HepG2 (cell line): ENCODE measurements around the gene ZNF276. TPM values are rescaled to one million over a fixed set of nuclear protein-coding genes. Genes with fewer than 3 reads are reported as not detected.

Source experiments
- ATAD3A ChIP-seq: sonication (generic); formaldehyde crosslinking; IDR thresholded peaks from 2 replicates; pipeline ENCODE4 v1.4.0; 2020; ENCODE audit warnings: missing genetic modification reagents
- CEBPG ChIP-seq: IDR thresholded peaks from 2 replicates; pipeline ENCODE4 v1.6.1; 2016
- FOSL1 ChIP-seq: sonication (generic); formaldehyde crosslinking; IDR thresholded peaks from 2 replicates; pipeline ENCODE4 v1.9.0; 2021; ENCODE audit warnings: missing genetic modification reagents, borderline replicate concordance
- KDM5A ChIP-seq: fragments of 200-600 bp; sonication (generic); IDR thresholded peaks from 2 replicates; pipeline ENCODE4 v1.7.0; 2018; ENCODE audit warnings: antibody characterized with exemption, mild to moderate bottlenecking, low read length, borderline replicate concordance
- KLF9 ChIP-seq: IDR thresholded peaks from 2 replicates; pipeline ENCODE4 v1.6.1; 2016; ENCODE audit warnings: low read depth
- MAFF ChIP-seq: IDR thresholded peaks from 2 replicates; pipeline ENCODE4 v1.6.1; 2011; ENCODE audit warnings: low read depth, low read length, improper control_type of control experiment
- MIXL1 ChIP-seq: IDR thresholded peaks from 2 replicates; pipeline ENCODE4 v1.6.1; 2016
- MXI1 ChIP-seq: IDR thresholded peaks from 3 replicates; pipeline ENCODE4 v1.6.1; 2012; ENCODE audit warnings: low read depth, low read length, inconsistent platforms, borderline replicate concordance
- ONECUT2 ChIP-seq: sonication (generic); formaldehyde crosslinking; IDR thresholded peaks from 2 replicates; pipeline ENCODE4 v1.4.0; 2020; ENCODE audit warnings: missing genetic modification reagents
- PPARG ChIP-seq: conservative IDR thresholded peaks from 2 replicates; pipeline ENCODE4 v1.6.1; 2016; ENCODE audit warnings: missing biosample characterization, missing genetic modification reagents
- PRPF4 ChIP-seq: fragments of 200-400 bp; formaldehyde crosslinking; IDR thresholded peaks from 2 replicates; pipeline ENCODE4 v1.6.1; 2016; ENCODE audit warnings: low read length, low read depth; ENCODE audit not compliant: poor library complexity, severe bottlenecking
- REXO4 ChIP-seq: sonication (generic); formaldehyde crosslinking; IDR thresholded peaks from 2 replicates; pipeline ENCODE4 v1.8.0; 2022; ENCODE audit warnings: missing genetic modification reagents, mild to moderate bottlenecking, borderline replicate concordance
- TOPORS ChIP-seq: sonication (generic); formaldehyde crosslinking; IDR thresholded peaks from 2 replicates; pipeline ENCODE4 v1.8.0; 2023; ENCODE audit warnings: mild to moderate bottlenecking, missing genetic modification reagents
- USF2 ChIP-seq, 2 experiments: sonication (generic) in 1 of 2; formaldehyde crosslinking in 1 of 2; IDR thresholded peaks; 2 replicates each; pipeline versions ENCODE4 v1.5.1 to v1.6.1; 2011 to 2020; ENCODE audit warnings: borderline replicate concordance in 1 of 2, low read depth in 1 of 2, low read length in 1 of 2, mild to moderate bottlenecking in 1 of 2, missing genetic modification reagents in 1 of 2, moderate library complexity in 1 of 2
- ZBTB7A ChIP-seq: sonication (generic); formaldehyde crosslinking; IDR thresholded peaks from 2 replicates; pipeline ENCODE4 v1.8.0; 2022; ENCODE audit warnings: mild to moderate bottlenecking, missing genetic modification reagents
- ZBTB8A ChIP-seq: sonication (generic); formaldehyde crosslinking; IDR thresholded peaks from 2 replicates; pipeline ENCODE4 v1.4.0; 2020; ENCODE audit warnings: mild to moderate bottlenecking, low read depth, missing genetic modification reagents, borderline replicate concordance
- ZFP36 ChIP-seq: fragments of 150-350 bp; IDR thresholded peaks from 2 replicates; pipeline ENCODE4 v1.6.1; 2018; ENCODE audit warnings: borderline replicate concordance, low read length, low read depth; ENCODE audit not compliant: partially characterized antibody
- ZFP90 ChIP-seq: sonication (generic); formaldehyde crosslinking; IDR thresholded peaks from 2 replicates; pipeline ENCODE4 v1.8.0; 2022; ENCODE audit warnings: missing genetic modification reagents, mild to moderate bottlenecking, inconsistent platforms, borderline replicate concordance
- ZNF263 ChIP-seq: sonication (generic); formaldehyde crosslinking; IDR thresholded peaks from 2 replicates; pipeline ENCODE4 v1.4.0; 2020; ENCODE audit warnings: missing genetic modification reagents
- ZNF331 ChIP-seq: sonication (generic); formaldehyde crosslinking; IDR thresholded peaks from 2 replicates; pipeline ENCODE4 v1.4.0; 2020; ENCODE audit warnings: missing genetic modification reagents
- ZNF460 ChIP-seq: sonication (generic); formaldehyde crosslinking; IDR thresholded peaks from 2 replicates; pipeline ENCODE4 v1.5.1; 2020; ENCODE audit warnings: missing genetic modification reagents, mild to moderate bottlenecking, borderline replicate concordance
- ZNF614 ChIP-seq: IDR thresholded peaks from 2 replicates; pipeline ENCODE4 v1.6.1; 2018; ENCODE audit warnings: missing biosample characterization, missing genetic modification reagents, inconsistent platforms, borderline replicate concordance
- ZNF672 ChIP-seq: sonication (generic); formaldehyde crosslinking; IDR thresholded peaks from 2 replicates; pipeline ENCODE4 v1.8.1; 2022; ENCODE audit warnings: missing genetic modification reagents
- ZNF746 ChIP-seq: sonication (generic); formaldehyde crosslinking; IDR thresholded peaks from 2 replicates; pipeline ENCODE4 v1.8.0; 2022; ENCODE audit warnings: mild to moderate bottlenecking, missing genetic modification reagents
- ZNF772 ChIP-seq: sonication (generic); formaldehyde crosslinking; IDR thresholded peaks from 2 replicates; pipeline ENCODE4 v1.5.0; 2020; ENCODE audit warnings: mild to moderate bottlenecking, missing genetic modification reagents
- ZNF792 ChIP-seq: IDR thresholded peaks from 2 replicates; pipeline ENCODE4 v1.6.1; 2016
- polyA plus RNA-seq, 8 experiments: library from polyadenylated mRNA; depleted of rRNA in 3 of 8; stranded (reverse) in 7 of 8; unstranded in 1 of 8; fragments of >200 nt; fragmentation: Illumina TruSeq in 4 of 8; extraction: Trizol in 4 of 8; gene quantifications; 2 replicates each; pipeline versions ENCODE4 v1.2.1 to v1.2.3, GENCODE V29; 2011 to 2016; ENCODE audit warnings: low read depth in 4 of 8, missing spikeins in 1 of 8, mixed read lengths in 1 of 8; ENCODE audit not compliant: insufficient read depth in 1 of 8
- total RNA-seq, 5 experiments: library from RNA; depleted of rRNA; stranded (reverse); fragments of >200 nt; fragmentation: Illumina TruSeq; extraction: Trizol; gene quantifications; 2 replicates each; pipeline ENCODE4 v1.2.3, GENCODE V29; 2016; ENCODE audit warnings: low read depth in 1 of 5
- TF ChIP-seq, protein P1 (sequence below): sonication (generic); formaldehyde crosslinking; IDR thresholded peaks from 2 replicates; pipeline ENCODE4 v1.5.0; 2020; ENCODE audit warnings: missing genetic modification reagents, mild to moderate bottlenecking, borderline replicate concordance
- TF ChIP-seq, protein P2 (sequence below): sonication (generic); formaldehyde crosslinking; IDR thresholded peaks from 2 replicates; pipeline ENCODE4 v1.4.0; 2020; ENCODE audit warnings: missing genetic modification reagents

Gene ZNF276
- total and polyA plus RNA-seq, 2 of the 13 experiments (the other 11 are each of a cell fraction or from before 2014, with no cell fraction given): 17.7 to 18.0 TPM

GRCh38 chr16:89687092-89687940, 34.0 kb upstream of the ZNF276 start (continued):
- TF ChIP-seq ONECUT2 (peak; percentile 56), ZNF614 (CRISPR knock-in tag) (no peak; the same call in none of the 2 replicates), PRPF4 (no peak), ZFP36 (no peak), ZNF792 (CRISPR knock-in tag) (peak; percentile 98), KLF9 (CRISPR knock-in tag) (peak; percentile 94; the same call in 1 of the 2 replicates), ZNF746 (CRISPR knock-in tag) (peak; percentile 95), PPARG (CRISPR knock-in tag) (peak; percentile 91), ZNF672 (CRISPR knock-in tag) (no peak), ZNF460 (CRISPR knock-in tag) (peak; percentile 81; the same call in 1 of the 2 replicates), ZFP90 (peak; percentile 99), ZNF331 (peak; percentile 97; the same call in 1 of the 2 replicates), ZNF772 (CRISPR knock-in tag) (peak; percentile 99), MIXL1 (peak; percentile 97), USF2 (IDR thresholded peaks at IDR 0.05; ENCODE audit: low read depth, low read length) (peak; percentile 83), USF2 (CRISPR knock-in tag; IDR thresholded peaks at IDR 0.05; ENCODE audit: borderline replicate concordance) (peak; percentile 91), ATAD3A (CRISPR knock-in tag) (no peak; the same call in 1 of the 2 replicates), ZBTB7A (CRISPR knock-in tag) (no peak; the same call in 1 of the 2 replicates), TOPORS (peak; percentile 99), MAFF (no peak), FOSL1 (peak; percentile 56; the same call in 1 of the 2 replicates), CEBPG (CRISPR knock-in tag) (peak; percentile 67), ZBTB8A (CRISPR knock-in tag) (peak; percentile 76; the same call in 1 of the 2 replicates), MXI1 (peak; percentile 99), KDM5A (no peak; the same call in 1 of the 2 replicates), REXO4 (CRISPR knock-in tag) (peak; percentile 96), ZNF263 (CRISPR knock-in tag) (peak; percentile 86)
- TF ChIP-seq, protein P1, sequence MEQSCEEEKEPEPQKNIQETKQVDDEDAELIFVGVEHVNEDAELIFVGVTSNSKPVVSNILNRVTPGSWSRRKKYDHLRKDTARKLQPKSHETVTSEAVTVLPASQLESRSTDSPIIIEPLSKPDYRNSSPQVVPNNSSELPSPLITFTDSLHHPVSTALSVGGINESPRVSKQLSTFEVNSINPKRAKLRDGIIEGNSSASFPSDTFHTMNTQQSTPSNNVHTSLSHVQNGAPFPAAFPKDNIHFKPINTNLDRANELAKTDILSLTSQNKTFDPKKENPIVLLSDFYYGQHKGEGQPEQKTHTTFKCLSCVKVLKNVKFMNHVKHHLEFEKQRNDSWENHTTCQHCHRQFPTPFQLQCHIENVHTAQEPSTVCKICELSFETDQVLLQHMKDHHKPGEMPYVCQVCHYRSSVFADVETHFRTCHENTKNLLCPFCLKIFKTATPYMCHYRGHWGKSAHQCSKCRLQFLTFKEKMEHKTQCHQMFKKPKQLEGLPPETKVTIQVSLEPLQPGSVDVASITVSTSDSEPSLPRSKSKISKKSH (CRISPR knock-in tag): peak; percentile 99
- TF ChIP-seq, protein P2, sequence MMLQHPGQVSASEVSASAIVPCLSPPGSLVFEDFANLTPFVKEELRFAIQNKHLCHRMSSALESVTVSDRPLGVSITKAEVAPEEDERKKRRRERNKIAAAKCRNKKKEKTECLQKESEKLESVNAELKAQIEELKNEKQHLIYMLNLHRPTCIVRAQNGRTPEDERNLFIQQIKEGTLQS (CRISPR knock-in tag): peak; percentile 42; the same call in 1 of the 2 replicates
